Measurements from ENCODE around the gene FAS.
"Not testable (repeated sequence)": the region's sequence is repeated elsewhere in the genome, so short reads cannot be mapped to it uniquely, and the experiment has no call there.

The FAS gene

GRCh38 chr10:88991899-88992320, 1.3 kb downstream of the FAS start:
- DNase-seq (ENCODE audit: extremely low read depth in 1 of 2, low read depth in 1 of 2) = no peak

- no peak for DNase-seq (ENCODE audit: extremely low read depth in 1 of 2, low read depth in 1 of 2)
These were observed 2.4 kb downstream of the FAS start for GRCh38 chr10:88992921-88993524.

GRCh38 chr10:88994019-88994418, 3.4 kb downstream of the FAS start:
- no peak for DNase-seq (ENCODE audit: extremely low read depth in 1 of 2, low read depth in 1 of 2)

- DNase-seq (ENCODE audit: extremely low read depth in 1 of 2, low read depth in 1 of 2) = no peak
These were observed 4.7 kb downstream of the FAS start for GRCh38 chr10:88995156-88995876.

GRCh38 chr10:88996927-88997326, 6.3 kb downstream of the FAS start:
- no peak for DNase-seq (ENCODE audit: extremely low read depth in 1 of 2, low read depth in 1 of 2)

- DNase-seq (ENCODE audit: extremely low read depth in 1 of 2, low read depth in 1 of 2) = no peak
These were observed 9.0 kb downstream of the FAS start for GRCh38 chr10:88999625-89000024.

- no peak for DNase-seq (ENCODE audit: extremely low read depth in 1 of 2, low read depth in 1 of 2)
These were observed 10.6 kb downstream of the FAS start for GRCh38 chr10:89001024-89001728.

- DNase-seq (ENCODE audit: extremely low read depth in 1 of 2, low read depth in 1 of 2) = no peak
These were observed 11.1 kb downstream of the FAS start for GRCh38 chr10:89001729-89002072.

- no peak for DNase-seq (ENCODE audit: extremely low read depth in 1 of 2, low read depth in 1 of 2)
These were observed 11.8 kb downstream of the FAS start for GRCh38 chr10:89002226-89002978.

- DNase-seq (ENCODE audit: extremely low read depth in 1 of 2, low read depth in 1 of 2) = no peak
These were observed 12.7 kb downstream of the FAS start for GRCh38 chr10:89003344-89003743.

- no peak for DNase-seq (ENCODE audit: extremely low read depth in 1 of 2, low read depth in 1 of 2)
These were observed 16.7 kb downstream of the FAS start for GRCh38 chr10:89007129-89007893.

- DNase-seq (ENCODE audit: extremely low read depth in 1 of 2, low read depth in 1 of 2) = not testable (repeated sequence)
These were observed 28.2 kb downstream of the FAS start for GRCh38 chr10:89018700-89019346.

- no peak for DNase-seq (ENCODE audit: extremely low read depth in 1 of 2, low read depth in 1 of 2)
These were observed 29.1 kb downstream of the FAS start for GRCh38 chr10:89019569-89020327.

- not testable (repeated sequence) for DNase-seq (ENCODE audit: extremely low read depth in 1 of 2, low read depth in 1 of 2)
These were observed 30.9 kb downstream of the FAS start for GRCh38 chr10:89021526-89021925.

- DNase-seq (ENCODE audit: extremely low read depth in 1 of 2, low read depth in 1 of 2) = no peak
These were observed 32.1 kb downstream of the FAS start for GRCh38 chr10:89022734-89023133.

GRCh38 chr10:89025453-89025852, 34.9 kb downstream of the FAS start:
- no peak for DNase-seq (ENCODE audit: extremely low read depth in 1 of 2, low read depth in 1 of 2)

GRCh38 chr10:89029181-89029580, 38.6 kb downstream of the FAS start:
- no peak for DNase-seq (ENCODE audit: extremely low read depth in 1 of 2, low read depth in 1 of 2)

- DNase-seq (ENCODE audit: extremely low read depth in 1 of 2, low read depth in 1 of 2) = peak; percentile 28 to 46
These were observed 39.3 kb downstream of the FAS start for GRCh38 chr10:89029785-89030437.

GRCh38 chr10:89030791-89031190, 40.2 kb downstream of the FAS start:
- DNase-seq (ENCODE audit: extremely low read depth in 1 of 2, low read depth in 1 of 2) = no peak

All from activated CD8-positive, alpha-beta memory T cell treated with anti-CD3 and anti-CD28 coated beads for 1 hour (primary cell).